GM19324 (cell line): ENCODE data around the gene CTR9.

Experiments used
- ATAC-seq: cut with Tn5 transposase; IDR thresholded peaks from one replicate; pipeline ENCODE4 v1.9.1; 2021; ENCODE audit warnings: mild to moderate bottlenecking, moderate library complexity; ENCODE audit not compliant: unreplicated experiment, low FRiP score

The CTR9 gene

DNA sequence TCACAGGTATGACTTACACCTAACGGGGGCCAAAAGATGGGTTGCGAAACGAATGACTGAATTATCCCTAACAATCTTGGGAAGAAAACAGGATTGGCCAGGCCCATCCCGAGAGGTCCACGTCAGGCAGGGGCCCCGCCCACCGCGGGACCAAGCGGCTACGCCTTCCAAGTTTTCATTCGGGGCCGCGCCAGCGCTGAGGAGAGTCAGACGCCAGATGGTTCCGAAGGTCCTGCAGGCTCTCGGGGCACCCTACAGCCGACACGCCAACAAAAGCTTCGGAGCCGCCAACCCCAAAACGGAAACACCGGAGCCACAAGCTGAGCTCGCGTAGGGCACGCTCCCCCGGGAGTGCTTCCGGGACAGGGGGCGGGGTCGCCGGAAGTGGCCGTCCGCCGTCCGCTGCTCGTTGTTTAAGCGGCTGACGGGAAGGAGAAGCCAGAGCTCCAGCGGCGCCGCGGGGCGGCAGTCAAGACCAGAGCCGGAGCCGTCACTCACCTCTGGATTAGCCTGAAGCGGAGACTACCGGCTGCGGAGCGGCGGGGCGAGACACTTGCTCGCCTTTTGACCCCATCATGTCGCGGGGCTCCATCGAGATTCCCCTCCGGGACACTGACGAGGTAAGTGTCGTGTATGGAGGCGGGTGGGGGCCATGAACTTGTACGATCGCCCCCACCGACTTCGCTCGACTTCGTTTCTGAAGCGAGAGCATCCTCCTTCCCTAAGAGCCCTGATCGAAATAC lies at the start of gene CTR9:
Gene CTR9 (plus strand): TSS at position 409 of the 743 bp plus-strand sequence. CDS start 167 bp downstream, at position 576.
- ATAC-seq: peak; percentile 94

DNA sequence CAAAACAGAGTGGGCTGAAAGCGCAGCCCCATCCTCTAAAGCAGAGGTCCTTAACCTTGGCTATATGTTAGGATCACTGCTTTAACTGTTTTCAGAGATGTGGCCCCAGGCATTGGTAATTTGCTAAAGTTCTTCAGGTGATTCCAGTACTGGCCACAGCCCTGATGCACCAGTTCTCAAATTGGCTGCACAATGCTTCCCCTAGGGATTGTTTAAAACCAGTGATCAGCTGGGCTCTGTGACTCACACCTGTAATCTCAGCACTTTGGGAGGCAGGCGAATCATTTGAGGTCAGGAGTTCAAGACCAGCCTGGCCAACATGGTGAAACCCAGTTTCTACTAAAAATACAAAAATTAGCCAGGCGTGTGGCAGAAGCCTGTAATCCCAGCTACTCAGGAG lies 49.1 kb upstream of the CTR9 start:
- no peak for ATAC-seq

DNA sequence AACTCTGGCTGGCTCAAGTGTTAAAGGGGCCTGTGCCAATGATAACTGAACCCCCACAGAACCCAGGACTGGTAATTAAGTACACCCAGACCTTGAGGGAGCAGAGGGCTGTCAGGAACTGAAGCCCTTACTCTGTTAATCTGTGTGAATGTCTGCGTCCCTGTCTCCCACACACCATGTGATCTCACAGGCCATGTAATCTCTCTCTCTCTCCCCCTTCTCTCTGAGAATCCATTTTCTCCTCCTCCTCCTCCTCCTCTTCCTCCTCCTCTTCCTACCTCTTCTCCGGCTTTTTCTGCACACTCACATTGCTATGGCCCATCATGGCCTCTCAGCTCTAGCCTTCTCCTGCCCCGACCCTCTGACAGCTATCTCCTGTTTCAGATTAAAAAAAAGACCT lies 42.9 kb upstream of the CTR9 start:
- ATAC-seq: no peak

DNA sequence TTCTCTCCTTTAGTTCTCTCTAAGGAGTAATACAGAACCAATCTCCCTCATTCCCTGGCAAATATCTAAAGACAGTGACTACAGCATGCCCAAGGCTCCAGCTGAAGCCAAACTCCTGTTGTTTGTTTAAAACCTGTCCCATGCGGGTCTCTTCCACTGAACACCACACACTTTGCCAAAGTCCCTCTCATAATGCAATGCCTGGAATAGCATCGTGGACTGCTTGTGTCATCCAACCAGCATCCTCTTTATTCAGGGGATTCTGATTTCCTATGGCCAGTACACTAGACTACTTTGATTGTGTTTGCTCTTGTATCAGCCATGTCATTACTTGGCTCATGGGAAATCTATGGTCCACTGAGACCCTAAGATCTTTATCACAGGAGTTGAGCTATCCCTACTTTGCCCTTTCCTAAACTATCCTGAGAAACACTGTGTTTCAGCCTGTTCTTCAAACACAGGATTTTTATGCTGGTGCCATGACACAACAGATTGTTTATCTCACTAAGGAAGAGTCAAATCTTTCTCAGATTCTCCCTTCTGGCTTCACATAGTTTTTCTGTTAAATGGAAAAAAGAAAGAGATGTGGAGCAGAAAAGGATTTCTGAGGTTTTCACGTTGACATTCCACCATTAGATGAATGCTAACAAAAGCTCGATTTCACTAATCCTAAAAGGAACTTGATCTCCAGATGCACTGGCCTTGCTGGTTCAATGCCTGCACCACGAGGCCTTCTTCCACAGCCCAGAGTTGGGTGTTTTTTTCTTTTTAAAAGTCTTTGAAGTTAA lies 41.6 kb upstream of the CTR9 start:
- ATAC-seq: no peak

DNA sequence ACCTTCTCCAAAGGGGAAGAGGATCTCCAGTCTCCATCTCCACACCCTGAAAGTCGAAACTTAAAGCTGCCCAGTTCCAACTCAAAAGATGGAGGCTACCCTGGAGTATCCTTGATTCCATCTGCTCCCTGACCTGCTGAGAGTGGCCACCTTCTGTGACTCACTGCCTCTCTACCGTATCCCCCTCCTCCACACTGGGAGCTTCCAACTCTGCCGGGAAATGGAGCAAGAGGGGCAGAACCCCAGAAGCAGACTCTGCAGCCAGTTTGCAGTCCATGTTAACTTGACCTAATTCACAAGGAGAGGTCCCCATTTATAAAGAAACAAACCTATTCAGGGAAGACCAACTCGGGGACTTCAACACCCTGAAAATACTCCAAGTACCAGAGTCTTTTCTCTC lies 35.5 kb upstream of the CTR9 start:
- ATAC-seq: no peak

DNA sequence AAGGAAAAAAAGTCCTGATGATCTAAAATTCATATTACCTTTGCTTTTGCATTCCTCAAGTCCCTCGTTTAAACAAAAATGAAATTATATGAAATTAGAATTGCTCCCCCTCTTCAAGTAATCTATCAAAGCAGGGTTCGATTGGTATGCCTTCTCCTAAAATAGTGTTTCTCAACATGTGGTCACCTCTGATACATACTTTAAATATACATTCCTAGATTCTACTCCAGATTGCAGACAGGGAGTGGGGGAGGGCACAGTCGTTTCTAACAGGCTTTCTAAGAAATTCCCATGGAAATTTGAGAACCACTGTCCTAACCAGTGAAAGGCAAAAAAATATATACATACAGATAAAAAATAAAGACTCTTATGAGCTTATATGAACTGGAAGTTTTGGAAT lies 34.9 kb upstream of the CTR9 start:
- ATAC-seq: no peak

DNA sequence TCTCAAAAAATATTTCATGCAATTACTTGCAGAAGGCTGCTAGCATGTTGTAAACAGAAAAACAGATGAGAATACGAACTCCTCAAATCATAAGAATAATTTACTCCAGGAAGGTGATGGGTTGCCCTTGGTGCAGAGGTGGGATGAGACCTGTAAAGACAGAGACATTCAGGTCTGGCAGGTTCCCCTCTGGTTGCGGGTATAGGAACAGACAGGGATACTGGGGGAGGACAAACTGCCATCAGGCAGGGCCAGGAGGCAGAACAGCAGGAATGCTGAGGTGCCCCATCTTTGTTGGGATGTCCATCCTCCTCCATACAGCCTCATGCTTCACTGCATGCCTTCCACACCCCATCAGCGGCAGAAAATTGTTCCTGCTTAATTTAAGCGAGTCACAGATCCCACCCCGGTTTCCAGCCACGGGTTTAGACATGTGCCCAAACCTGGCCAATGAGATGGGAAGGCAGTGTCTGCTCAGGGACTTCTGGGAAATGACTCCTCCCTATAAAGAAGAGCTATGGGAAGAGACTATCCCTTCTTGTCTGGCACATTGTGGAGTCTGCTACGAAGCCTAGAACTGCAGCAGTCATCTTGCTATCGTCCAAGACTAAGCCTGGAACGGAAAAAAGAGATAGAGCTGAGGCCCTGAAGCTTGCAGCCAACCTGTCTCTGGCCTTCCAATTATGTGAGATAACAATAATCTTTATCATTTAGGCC lies 34.3 kb upstream of the CTR9 start:
- no peak for ATAC-seq

DNA sequence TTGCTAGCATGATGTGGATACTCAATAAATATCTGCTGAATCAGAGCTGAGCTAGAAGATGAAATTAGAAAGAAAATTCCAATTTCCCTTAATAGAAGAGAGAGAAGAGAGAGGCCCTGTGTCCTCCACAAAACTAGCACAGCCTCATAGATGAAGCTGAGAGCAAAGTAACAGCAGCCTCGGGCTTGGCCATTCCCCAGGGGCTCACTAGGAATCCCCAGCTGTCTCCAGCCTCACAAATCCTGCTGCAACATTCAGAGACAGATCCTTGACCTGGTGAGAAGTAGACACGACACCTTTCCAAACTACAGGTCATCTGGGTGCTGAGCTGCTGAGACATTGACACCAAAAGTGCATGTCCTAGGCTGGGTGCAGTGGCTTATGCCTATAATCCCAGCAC lies 31.4 kb upstream of the CTR9 start:
- ATAC-seq: no peak

DNA sequence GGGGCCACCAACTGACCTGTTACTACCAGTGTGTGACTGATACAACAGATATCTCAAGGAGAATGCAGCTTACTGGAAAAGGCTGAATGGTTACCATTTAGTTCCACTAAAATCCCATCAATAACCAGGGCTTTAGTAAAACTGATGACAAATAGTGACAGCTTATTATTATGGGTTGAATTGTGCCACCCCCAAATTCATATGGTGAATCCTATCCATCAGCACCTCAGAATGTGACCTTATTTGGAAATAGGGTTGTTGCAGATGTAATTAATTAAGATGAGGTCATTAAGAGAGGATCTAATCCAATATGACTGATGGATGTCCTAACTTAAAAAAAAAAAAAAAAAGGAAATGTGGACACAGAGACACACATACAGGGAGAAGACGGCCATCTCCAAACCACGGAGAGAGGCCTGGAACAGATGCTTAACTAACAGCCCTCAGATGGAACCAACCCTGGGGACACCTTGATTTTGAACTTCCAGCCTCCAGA lies 30.1 kb upstream of the CTR9 start:
- ATAC-seq: no peak

DNA sequence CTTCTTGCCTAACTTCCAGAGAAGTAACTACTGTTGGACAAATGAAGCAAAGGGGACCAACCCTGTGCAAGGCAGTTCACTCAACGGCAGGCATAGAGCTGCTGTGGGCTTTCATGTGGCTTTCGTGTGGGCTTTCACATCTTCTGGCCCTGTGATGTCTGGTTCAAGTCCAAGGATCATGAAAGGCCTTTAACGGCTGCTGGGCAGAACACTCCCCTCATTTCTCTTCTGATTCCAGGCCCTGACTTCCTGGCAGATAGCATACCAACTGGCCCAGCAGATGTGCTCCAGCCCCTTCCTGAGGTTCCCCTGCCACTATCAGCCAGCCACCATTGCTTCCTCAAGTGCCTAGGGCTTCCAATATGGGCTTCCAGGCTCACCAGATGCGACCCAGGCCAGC lies 28.7 kb upstream of the CTR9 start:
- no peak for ATAC-seq

DNA sequence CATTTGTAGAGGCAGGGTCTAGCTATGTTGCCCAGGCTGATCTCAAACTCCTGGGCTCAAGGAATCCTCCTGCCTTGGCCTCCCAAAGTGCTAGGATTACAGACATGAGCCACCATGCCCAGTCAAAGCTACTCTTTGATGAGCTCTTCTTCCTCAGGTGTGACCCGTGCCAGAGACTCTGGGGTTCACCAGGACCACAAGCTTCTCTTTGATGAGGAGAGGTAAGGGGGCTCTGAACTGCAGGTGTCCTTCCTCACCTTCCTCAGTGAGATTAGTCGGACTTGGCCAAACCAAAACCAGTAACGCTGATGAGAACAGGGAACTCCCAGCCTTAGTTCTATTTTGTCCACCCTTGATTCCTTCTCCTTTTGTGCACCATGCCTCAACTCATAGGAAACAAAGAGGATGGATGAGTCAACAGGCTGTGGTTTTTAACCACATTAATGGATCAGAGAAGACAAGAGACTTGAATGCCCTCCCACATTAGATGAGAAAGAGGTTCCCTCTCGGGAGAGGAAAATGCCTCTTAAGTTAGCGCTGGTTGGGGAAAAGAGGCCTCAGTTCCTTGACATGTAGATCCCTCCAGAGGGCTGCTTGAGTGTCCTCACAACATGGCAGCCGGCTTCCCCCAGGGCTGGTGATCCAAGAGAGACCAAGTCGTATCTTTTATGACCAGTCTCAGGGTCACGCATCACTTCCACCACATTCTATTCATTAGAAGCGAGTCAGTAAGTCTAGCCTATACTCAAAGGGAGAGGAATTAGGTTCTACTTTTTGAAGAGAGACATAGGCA lies 25.7 kb upstream of the CTR9 start:
- no peak for ATAC-seq

DNA sequence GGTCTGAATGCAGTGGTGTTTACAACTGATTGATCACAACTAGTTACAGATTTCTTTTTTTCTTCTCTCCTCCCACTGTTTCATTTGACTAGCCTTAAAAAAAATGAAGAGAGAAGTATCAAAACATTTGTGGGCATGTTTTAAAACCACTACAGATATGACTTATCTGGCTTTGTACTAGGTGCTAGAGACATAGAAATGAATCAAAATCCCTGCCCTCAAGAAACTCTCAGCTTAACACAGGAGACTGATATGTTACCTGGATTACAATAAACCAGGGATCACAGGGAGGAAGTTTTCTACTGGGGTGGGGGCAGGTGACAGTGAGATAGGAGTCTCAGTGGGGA lies 25.2 kb upstream of the CTR9 start:
- ATAC-seq: no peak

DNA sequence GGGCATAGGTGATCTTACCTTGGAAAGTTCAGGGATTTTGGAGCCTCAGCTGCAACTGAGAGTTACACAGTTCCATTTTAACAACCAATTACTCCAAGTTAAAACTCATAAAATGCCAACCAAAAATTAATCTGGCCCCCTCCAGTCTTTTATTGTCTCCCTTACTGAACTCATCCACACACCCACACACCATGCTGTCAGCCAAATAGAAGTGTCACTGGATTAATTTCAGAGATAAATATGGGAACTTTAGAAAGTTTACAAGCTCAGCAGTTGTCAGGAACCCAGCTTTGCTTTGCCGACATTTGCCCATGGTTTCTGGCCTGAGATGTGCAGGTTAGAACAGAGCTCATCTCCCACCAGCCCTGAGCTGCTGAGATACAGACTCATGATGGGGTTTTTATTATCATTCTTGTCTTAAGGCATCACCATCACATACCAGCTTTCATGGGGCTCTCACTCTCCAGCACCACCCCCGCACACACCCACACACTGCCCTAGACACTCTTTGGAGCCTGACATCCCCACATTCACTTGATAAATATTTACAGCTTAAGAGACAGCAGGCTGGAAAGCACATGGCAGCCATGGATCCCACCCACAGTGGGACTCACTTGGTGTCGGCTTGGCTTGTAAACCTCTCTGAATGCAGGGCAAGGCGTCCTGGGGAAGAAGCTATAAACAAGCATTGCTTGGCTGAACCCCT lies 23.7 kb upstream of the CTR9 start:
- ATAC-seq: no peak

DNA sequence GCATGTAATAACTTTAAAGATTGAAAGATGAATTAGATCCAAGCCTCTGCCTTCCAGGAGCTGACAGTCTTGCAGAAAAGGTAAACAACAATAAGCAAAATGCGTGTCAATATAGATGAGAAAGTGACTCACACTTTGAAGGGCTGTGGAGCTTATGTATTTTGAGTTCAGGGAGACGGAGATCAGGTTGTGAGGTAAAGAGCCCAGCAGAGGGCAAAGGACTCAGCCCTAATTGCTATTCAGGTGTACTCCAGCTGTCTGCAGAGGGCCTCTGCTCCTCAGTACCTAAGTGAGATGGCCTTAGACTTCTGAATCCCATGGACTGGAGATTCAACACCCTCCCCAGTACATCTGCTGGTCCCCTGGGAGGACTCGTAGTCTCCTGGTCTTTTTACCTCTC lies 22.9 kb upstream of the CTR9 start:
- ATAC-seq: no peak

DNA sequence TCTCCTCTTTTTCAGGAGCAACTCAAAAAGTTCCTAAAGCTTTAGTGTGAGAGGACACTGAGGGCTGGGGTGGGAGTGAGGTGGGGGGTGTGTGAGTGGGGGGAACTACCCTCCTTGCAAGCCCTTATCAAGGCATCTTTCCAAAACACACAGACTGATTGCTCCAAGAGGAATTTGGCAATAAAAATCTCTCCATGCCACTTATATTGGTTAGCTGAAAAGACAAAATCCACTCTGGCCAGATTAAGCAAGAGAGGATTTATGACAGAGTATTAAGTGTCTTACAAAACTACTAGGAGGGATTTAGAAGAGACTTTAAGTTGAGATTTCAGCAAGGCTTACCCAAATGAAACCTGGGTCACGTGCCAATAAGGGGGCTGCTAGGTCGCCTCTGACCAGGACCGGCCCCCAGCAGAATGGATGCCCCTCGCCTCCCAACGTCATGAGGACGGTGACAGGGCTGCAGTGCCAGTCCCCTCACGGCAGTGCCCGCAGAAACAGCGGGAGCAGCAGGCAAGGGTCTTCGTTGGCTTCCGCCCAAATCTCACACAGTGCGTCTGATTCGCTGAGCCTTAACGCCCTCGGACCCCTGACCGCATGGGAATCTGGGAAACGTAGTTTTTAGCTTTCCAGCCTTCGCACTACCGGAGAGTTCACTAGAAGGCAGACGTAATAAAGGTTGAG lies 22.1 kb upstream of the CTR9 start:
- no peak for ATAC-seq

DNA sequence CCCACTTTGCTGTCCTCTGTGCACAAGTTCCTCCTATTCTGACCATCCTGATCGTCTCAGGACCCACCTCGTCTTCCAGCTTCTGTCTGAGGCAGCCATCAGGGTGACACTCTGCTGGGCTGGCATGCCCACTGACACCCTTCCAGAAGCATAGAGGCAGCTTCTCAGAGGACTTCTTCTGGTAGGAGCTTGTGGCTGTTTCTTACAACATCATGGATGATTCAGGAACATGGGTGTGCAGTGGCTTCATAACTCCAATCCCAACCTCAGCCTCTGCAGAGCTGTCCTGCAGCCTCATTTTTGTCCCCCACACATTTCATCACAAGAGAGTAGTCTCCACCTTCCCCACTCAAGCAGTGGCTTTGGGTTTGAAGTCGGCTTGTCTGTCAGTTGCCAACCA lies 20.9 kb upstream of the CTR9 start:
- ATAC-seq: no peak

DNA sequence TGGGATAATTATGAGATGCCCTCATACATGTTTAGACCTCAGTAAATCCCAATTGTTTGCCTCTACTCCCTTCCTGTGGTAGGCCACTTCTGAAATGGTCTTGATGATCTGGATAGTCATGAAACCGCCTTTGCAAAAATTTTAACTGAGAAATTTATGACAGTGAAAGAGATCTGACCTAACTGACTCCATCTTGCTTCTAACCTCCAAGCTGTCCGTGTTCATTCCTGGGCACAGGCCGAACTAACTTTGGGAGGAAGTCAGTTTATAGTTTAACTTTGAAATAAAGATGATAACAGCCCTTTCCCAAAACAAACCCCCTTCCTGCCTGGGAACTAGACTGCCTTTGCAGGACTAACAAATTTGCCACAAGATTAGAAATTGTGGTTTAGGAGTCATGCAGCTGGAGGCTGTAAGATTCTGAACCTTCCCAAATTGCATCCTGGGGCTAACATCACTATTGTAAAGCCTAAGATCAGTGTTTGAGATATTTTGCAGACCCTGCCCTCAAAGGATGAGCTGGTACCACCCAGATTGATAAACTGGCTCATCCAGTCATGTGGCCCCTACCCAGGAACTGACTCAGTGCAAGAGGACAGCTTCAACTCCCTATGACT lies 19.9 kb upstream of the CTR9 start:
- ATAC-seq: no peak

DNA sequence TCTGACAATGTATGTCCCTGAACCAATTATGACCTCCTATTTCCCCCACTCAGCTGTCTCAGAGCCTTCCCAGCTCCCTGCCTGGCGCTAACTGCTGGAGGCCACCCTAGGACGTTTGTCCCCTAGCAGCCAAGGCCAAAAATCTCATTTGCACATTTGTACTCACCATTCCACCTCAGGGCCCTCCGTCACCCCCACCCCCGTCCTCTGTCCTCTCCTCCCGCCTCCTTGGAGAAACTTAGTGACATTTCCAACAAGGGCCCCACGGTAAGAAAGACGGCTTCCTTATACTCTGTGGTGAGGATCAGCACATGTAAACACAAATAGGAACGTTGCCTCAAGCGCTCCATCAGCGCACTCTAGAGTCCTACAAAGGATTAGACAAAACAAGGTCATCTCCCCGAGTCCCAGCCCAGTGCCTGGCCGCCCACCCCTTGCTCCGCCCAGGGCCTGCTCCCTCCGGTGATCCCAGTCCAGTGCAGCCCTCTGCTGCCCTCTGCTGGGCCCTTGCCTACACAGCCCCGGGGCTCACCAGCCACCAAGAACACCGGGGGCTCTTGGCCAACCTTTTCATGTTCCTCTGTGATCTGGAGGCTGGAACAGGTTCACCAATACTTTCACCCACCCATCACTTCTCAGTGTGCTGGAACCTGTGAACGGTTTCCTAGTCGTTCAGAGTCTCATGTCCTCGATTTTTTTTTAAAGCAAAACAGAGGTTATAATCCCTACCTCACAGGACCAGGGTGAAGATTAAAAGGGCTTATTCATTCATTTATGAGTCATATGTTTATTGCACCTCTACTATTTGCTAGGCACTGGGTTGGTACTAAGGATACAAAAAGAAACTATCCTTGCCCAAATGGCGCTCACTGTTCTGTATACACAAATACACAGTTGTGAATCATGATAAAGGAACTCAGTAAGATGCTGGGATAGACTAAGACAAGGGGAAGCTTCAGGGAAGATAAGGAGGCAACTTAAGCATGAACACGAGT lies 15.3 kb upstream of the CTR9 start:
- ATAC-seq: peak; percentile 94
